ENCODE measurements around the gene TSPAN1.
A peak's percentile ranks its signal among the peaks of the same experiment; 100 is the strongest.
"Not testable (repeated sequence)": the region's sequence is repeated elsewhere in the genome, so short reads cannot be mapped to it uniquely, and the experiment has no call there.

The TSPAN1 gene

GRCh38 chr1:46203738-46204405 is 29.0 kb downstream of the TSPAN1 start:
- in situ Hi-C loops (cut with MboI; ENCODE audit: low pct_unique_long_range_greater_than_20kb, low sequenced_read_pairs), result no loop called here
- peak; percentile 25 for DNase-seq

- peak; percentile 54 for DNase-seq
- in situ Hi-C loops (cut with MboI; ENCODE audit: low pct_unique_long_range_greater_than_20kb, low sequenced_read_pairs), result no loop called here
Measured at GRCh38 chr1:46204406-46204742, 29.5 kb downstream of the TSPAN1 start.

GRCh38 chr1:46205141-46205540 is 30.3 kb downstream of the TSPAN1 start:
- in situ Hi-C loops (cut with MboI; ENCODE audit: low pct_unique_long_range_greater_than_20kb, low sequenced_read_pairs), result no loop called here
- no peak for DNase-seq

- in situ Hi-C loops (cut with MboI; ENCODE audit: low pct_unique_long_range_greater_than_20kb, low sequenced_read_pairs), result no loop called here
Measured at GRCh38 chr1:46205791-46206190, 30.9 kb downstream of the TSPAN1 start.

GRCh38 chr1:46206399-46206798 is 31.5 kb downstream of the TSPAN1 start:
- DNase-seq, result no peak
- in situ Hi-C loops (cut with MboI; ENCODE audit: low pct_unique_long_range_greater_than_20kb, low sequenced_read_pairs), result no loop called here

More at GRCh38 chr1:46205791-46206190, 30.9 kb downstream of the TSPAN1 start:
- DNase-seq, result no peak

- in situ Hi-C loops (cut with MboI; ENCODE audit: low pct_unique_long_range_greater_than_20kb, low sequenced_read_pairs), result no loop called here
- no peak for DNase-seq
Measured at GRCh38 chr1:46210561-46210960, 35.7 kb downstream of the TSPAN1 start.

- in situ Hi-C loops (cut with MboI; ENCODE audit: low pct_unique_long_range_greater_than_20kb, low sequenced_read_pairs), result no loop called here
- DNase-seq, result no peak
Measured at GRCh38 chr1:46211051-46211450, 36.2 kb downstream of the TSPAN1 start.

GRCh38 chr1:46215504-46215903 is 40.6 kb downstream of the TSPAN1 start:
- no peak for DNase-seq
- in situ Hi-C loops (cut with MboI; ENCODE audit: low pct_unique_long_range_greater_than_20kb, low sequenced_read_pairs), result no loop called here

- in situ Hi-C loops (cut with MboI; ENCODE audit: low pct_unique_long_range_greater_than_20kb, low sequenced_read_pairs), result no loop called here
- DNase-seq, result no peak
Measured at GRCh38 chr1:46218443-46218842, 43.6 kb downstream of the TSPAN1 start.

- no peak for DNase-seq
- in situ Hi-C loops (cut with MboI; ENCODE audit: low pct_unique_long_range_greater_than_20kb, low sequenced_read_pairs), result no loop called here
Measured at GRCh38 chr1:46219551-46220520, 44.9 kb downstream of the TSPAN1 start.

- in situ Hi-C loops (cut with MboI; ENCODE audit: low pct_unique_long_range_greater_than_20kb, low sequenced_read_pairs), result no loop called here
- no peak for DNase-seq
Measured at GRCh38 chr1:46220808-46221207, 45.9 kb downstream of the TSPAN1 start.

GRCh38 chr1:46221749-46222148 is 46.9 kb downstream of the TSPAN1 start:
- no peak for DNase-seq
- in situ Hi-C loops (cut with MboI; ENCODE audit: low pct_unique_long_range_greater_than_20kb, low sequenced_read_pairs), result no loop called here

GRCh38 chr1:46223055-46223454 is 48.2 kb downstream of the TSPAN1 start:
- DNase-seq; in situ Hi-C loops (cut with MboI; ENCODE audit: low pct_unique_long_range_greater_than_20kb, low sequenced_read_pairs): not testable (repeated sequence)

GRCh38 chr1:46223472-46223943 is 48.6 kb downstream of the TSPAN1 start:
- peak; percentile 82 for DNase-seq
- in situ Hi-C loops (cut with MboI; ENCODE audit: low pct_unique_long_range_greater_than_20kb, low sequenced_read_pairs), result no loop called here

- in situ Hi-C loops (cut with MboI; ENCODE audit: low pct_unique_long_range_greater_than_20kb, low sequenced_read_pairs), result no loop called here
- DNase-seq, result no peak
Measured at GRCh38 chr1:46224966-46225365, 50.1 kb downstream of the TSPAN1 start.

- in situ Hi-C loops (cut with MboI; ENCODE audit: low pct_unique_long_range_greater_than_20kb, low sequenced_read_pairs), result not testable (repeated sequence)
Measured at GRCh38 chr1:46231231-46231630, 56.3 kb downstream of the TSPAN1 start.

More at GRCh38 chr1:46231231-46231630, 56.3 kb downstream of the TSPAN1 start:
- DNase-seq, result not testable (repeated sequence)

All from KBM-7 (cell line).